ENCODE data around the gene SMG6.
"Not testable (repeated sequence)": the region's sequence is repeated elsewhere in the genome, so short reads cannot be mapped to it uniquely, and the experiment has no call there.

The SMG6 gene

GRCh38 chr17:2019723-2020122 lies 283.9 kb downstream of the SMG6 start:
- in situ Hi-C loops (cut with MboI; ENCODE audit: low sequenced_read_pairs): no loop called here

- in situ Hi-C loops (cut with MboI; ENCODE audit: low sequenced_read_pairs): no loop called here
Observed at GRCh38 chr17:2018716-2019510, 284.7 kb downstream of the SMG6 start.

GRCh38 chr17:2017274-2017941 lies 286.2 kb downstream of the SMG6 start:
- in situ Hi-C loops (cut with MboI; ENCODE audit: low sequenced_read_pairs): no loop called here

- in situ Hi-C loops (cut with MboI; ENCODE audit: low sequenced_read_pairs): no loop called here
Observed at GRCh38 chr17:2016494-2016893, 287.1 kb downstream of the SMG6 start.

- in situ Hi-C loops (cut with MboI; ENCODE audit: low sequenced_read_pairs): no loop called here
Observed at GRCh38 chr17:2015314-2015713, 288.3 kb downstream of the SMG6 start.

- in situ Hi-C loops (cut with MboI; ENCODE audit: low sequenced_read_pairs): no loop called here
Observed at GRCh38 chr17:2013994-2014317, 289.6 kb downstream of the SMG6 start.

GRCh38 chr17:2013220-2013993 lies 290.2 kb downstream of the SMG6 start:
- in situ Hi-C loops (cut with MboI; ENCODE audit: low sequenced_read_pairs): not testable (repeated sequence)

- in situ Hi-C loops (cut with MboI; ENCODE audit: low sequenced_read_pairs): no loop called here
Observed at GRCh38 chr17:2012499-2012898, 291.1 kb downstream of the SMG6 start.

GRCh38 chr17:2011411-2012371 lies 291.9 kb downstream of the SMG6 start:
- in situ Hi-C loops (cut with MboI; ENCODE audit: low sequenced_read_pairs): no loop called here
